ENCODE results near the gene NR1I3.
"Not testable (repeated sequence)": the region's sequence is repeated elsewhere in the genome, so short reads cannot be mapped to it uniquely, and the experiment has no call there.

NR1I3 gene

GRCh38 chr1:161228032-161228431 is 10.0 kb downstream of the NR1I3 start:
- peak overlapping the region; percentile 64 for H3K4me3 Mint-ChIP-seq
- no peaks in the 10 kb centered on the region for H3K9me3 Mint-ChIP-seq (ENCODE audit: low read depth)
- H3K4me1 Mint-ChIP-seq (ENCODE audit: low read depth) = peaks cover 33% of the 10 kb centered on the region
- H3K27me3 Mint-ChIP-seq = no peaks in the 10 kb centered on the region
- no peak overlapping the region for H3K27ac Mint-ChIP-seq
- H3K36me3 Mint-ChIP-seq = peaks cover 3% of the 10 kb centered on the region

GRCh38 chr1:161227196-161227871 is 10.7 kb downstream of the NR1I3 start:
- peak overlapping the region; percentile 67 for H3K27ac Mint-ChIP-seq
- no peaks in the 10 kb centered on the region for H3K27me3 Mint-ChIP-seq
- peaks cover 3% of the 10 kb centered on the region for H3K36me3 Mint-ChIP-seq
- peak overlapping the region; percentile 100 for H3K4me3 Mint-ChIP-seq
- H3K4me1 Mint-ChIP-seq (ENCODE audit: low read depth) = peaks cover 35% of the 10 kb centered on the region
- no peaks in the 10 kb centered on the region for H3K9me3 Mint-ChIP-seq (ENCODE audit: low read depth)

GRCh38 chr1:161226759-161227158 is 11.2 kb downstream of the NR1I3 start:
- H3K4me1 Mint-ChIP-seq (ENCODE audit: low read depth) = peaks cover 39% of the 10 kb centered on the region

GRCh38 chr1:161226320-161226711 is 11.7 kb downstream of the NR1I3 start:
- no peaks in the 10 kb centered on the region for H3K9me3 Mint-ChIP-seq (ENCODE audit: low read depth)
- peak overlapping the region; percentile 100 for H3K4me3 Mint-ChIP-seq
- peaks cover 3% of the 10 kb centered on the region for H3K36me3 Mint-ChIP-seq
- H3K4me1 Mint-ChIP-seq (ENCODE audit: low read depth) = peaks cover 41% of the 10 kb centered on the region
- H3K27me3 Mint-ChIP-seq = no peaks in the 10 kb centered on the region
- H3K27ac Mint-ChIP-seq = peak overlapping the region; percentile 100

More at GRCh38 chr1:161226759-161227158, 11.2 kb downstream of the NR1I3 start:
- Mint-ChIP-seq H3K9me3 (ENCODE audit: low read depth) (no peaks in the 10 kb centered on the region), H3K27ac (peak overlapping the region; percentile 82), H3K36me3 (peaks cover 3% of the 10 kb centered on the region), H3K4me3 (peak overlapping the region; percentile 100), H3K27me3 (no peaks in the 10 kb centered on the region)

GRCh38 chr1:161225534-161226319 is 12.3 kb downstream of the NR1I3 start, which contains the start of gene TOMM40L:
TSS of gene TOMM40L (plus strand) at chr1:161226060. CDS start at chr1:161226490, 430 bp downstream.
- Mint-ChIP-seq H3K27me3 (no peaks in the 10 kb centered on the region), H3K36me3 (peaks cover 3% of the 10 kb centered on the region), H3K4me1 (ENCODE audit: low read depth) (peaks cover 43% of the 10 kb centered on the region), H3K27ac (peak within 1 kb of the TSS; percentile 100), H3K4me3 (peak within 1 kb of the TSS; percentile 100), H3K9me3 (ENCODE audit: low read depth) (no peaks in the 10 kb centered on the region)

- Mint-ChIP-seq H3K36me3 (peaks cover 3% of the 10 kb centered on the region), H3K27me3 (no peaks in the 10 kb centered on the region), H3K4me1 (ENCODE audit: low read depth) (peaks cover 47% of the 10 kb centered on the region), H3K4me3 (no peak overlapping the region), H3K9me3 (ENCODE audit: low read depth) (no peaks in the 10 kb centered on the region), H3K27ac (peak overlapping the region; percentile 100)
Observed at GRCh38 chr1:161225178-161225533, 12.8 kb downstream of the NR1I3 start.

- H3K4me1 Mint-ChIP-seq (ENCODE audit: low read depth) = peaks cover 51% of the 10 kb centered on the region
- not testable (repeated sequence) for H3K27me3 Mint-ChIP-seq; H3K36me3 Mint-ChIP-seq; H3K9me3 Mint-ChIP-seq (ENCODE audit: low read depth); H3K4me3 Mint-ChIP-seq
- H3K27ac Mint-ChIP-seq = peak overlapping the region; percentile 22
Observed at GRCh38 chr1:161224695-161225087, 13.3 kb downstream of the NR1I3 start.

GRCh38 chr1:161223805-161224694 is 14.0 kb downstream of the NR1I3 start:
- Mint-ChIP-seq H3K27ac (peak overlapping the region; percentile 22), H3K4me3 (no peak overlapping the region), H3K9me3 (ENCODE audit: low read depth) (no peaks in the 10 kb centered on the region), H3K36me3 (peaks cover 3% of the 10 kb centered on the region), H3K4me1 (ENCODE audit: low read depth) (peaks cover 58% of the 10 kb centered on the region), H3K27me3 (no peaks in the 10 kb centered on the region)

GRCh38 chr1:161222175-161223019 is 15.6 kb downstream of the NR1I3 start:
- no peaks in the 10 kb centered on the region for H3K27me3 Mint-ChIP-seq
- no peak overlapping the region for H3K4me3 Mint-ChIP-seq
- H3K27ac Mint-ChIP-seq = peak overlapping the region; percentile 78
- no peaks in the 10 kb centered on the region for H3K9me3 Mint-ChIP-seq (ENCODE audit: low read depth)
- no peaks in the 10 kb centered on the region for H3K36me3 Mint-ChIP-seq
- H3K4me1 Mint-ChIP-seq (ENCODE audit: low read depth) = peaks cover 68% of the 10 kb centered on the region

GRCh38 chr1:161220002-161220401 is 18.0 kb downstream of the NR1I3 start:
- no peaks in the 10 kb centered on the region for H3K36me3 Mint-ChIP-seq
- no peaks in the 10 kb centered on the region for H3K9me3 Mint-ChIP-seq (ENCODE audit: low read depth)
- peak overlapping the region; percentile 4 for H3K4me3 Mint-ChIP-seq
- peaks cover 65% of the 10 kb centered on the region for H3K4me1 Mint-ChIP-seq (ENCODE audit: low read depth)
- peak overlapping the region; percentile 85 for H3K27ac Mint-ChIP-seq
- no peaks in the 10 kb centered on the region for H3K27me3 Mint-ChIP-seq

GRCh38 chr1:161219078-161219892 is 18.7 kb downstream of the NR1I3 start:
- no peaks in the 10 kb centered on the region for H3K27me3 Mint-ChIP-seq
- H3K4me1 Mint-ChIP-seq (ENCODE audit: low read depth) = peaks cover 67% of the 10 kb centered on the region
- no peaks in the 10 kb centered on the region for H3K9me3 Mint-ChIP-seq (ENCODE audit: low read depth)
- H3K4me3 Mint-ChIP-seq = peak overlapping the region; percentile 13
- peak overlapping the region; percentile 90 for H3K27ac Mint-ChIP-seq
- peaks cover 2% of the 10 kb centered on the region for H3K36me3 Mint-ChIP-seq

GRCh38 chr1:161218301-161219077 is 19.5 kb downstream of the NR1I3 start:
- peak overlapping the region; percentile 90 for H3K27ac Mint-ChIP-seq
- peaks cover 63% of the 10 kb centered on the region for H3K4me1 Mint-ChIP-seq (ENCODE audit: low read depth)
- peak overlapping the region; percentile 48 for H3K4me3 Mint-ChIP-seq
- H3K9me3 Mint-ChIP-seq (ENCODE audit: low read depth) = no peaks in the 10 kb centered on the region
- H3K36me3 Mint-ChIP-seq = peaks cover 5% of the 10 kb centered on the region
- no peaks in the 10 kb centered on the region for H3K27me3 Mint-ChIP-seq

GRCh38 chr1:161217831-161218230 is 20.2 kb downstream of the NR1I3 start:
- H3K36me3 Mint-ChIP-seq = peaks cover 8% of the 10 kb centered on the region
- no peaks in the 10 kb centered on the region for H3K9me3 Mint-ChIP-seq (ENCODE audit: low read depth)
- H3K27me3 Mint-ChIP-seq = no peaks in the 10 kb centered on the region
- no peak overlapping the region for H3K4me3 Mint-ChIP-seq
- H3K27ac Mint-ChIP-seq = peak overlapping the region; percentile 90
- H3K4me1 Mint-ChIP-seq (ENCODE audit: low read depth) = peaks cover 62% of the 10 kb centered on the region
